H1 (cell line): ENCODE results near the gene POP7. TPM values are rescaled to one million over a fixed set of nuclear protein-coding genes. Genes with fewer than 3 reads are reported as not detected.

Source experiments
- CBX5 ChIP-seq: fragments of 300-800, 300-1000 bp; sonication (generic); IDR thresholded peaks from 2 replicates; pipeline ENCODE4 v1.7.1; 2016; ENCODE audit warnings: antibody characterized with exemption, low read length, low read depth
- EZH2 ChIP-seq: fragments of 200-600 bp; sonication (generic); IDR thresholded peaks from 2 replicates; pipeline ENCODE4 v1.7.1; 2012; ENCODE audit warnings: low read depth, mild to moderate bottlenecking, moderate library complexity, low read length, inconsistent platforms; ENCODE audit not compliant: severe bottlenecking
- GTF2F1 ChIP-seq: IDR thresholded peaks from 2 replicates; pipeline ENCODE4 v1.6.1; 2012; ENCODE audit warnings: low read depth, low read length, improper control_type of control experiment, borderline replicate concordance
- JUND ChIP-seq: IDR thresholded peaks from 2 replicates; pipeline ENCODE4 v1.6.1; 2011; ENCODE audit warnings: mild to moderate bottlenecking, improper control_type of control experiment, low read length
- KDM5A ChIP-seq: fragments of 200-600 bp; IDR thresholded peaks from 2 replicates; pipeline ENCODE4 v1.7.1; 2012; ENCODE audit warnings: mild to moderate bottlenecking, low read length, inconsistent platforms, mixed read lengths
- RBBP5 ChIP-seq: IDR thresholded peaks from 2 replicates; pipeline ENCODE4 v1.7.1; 2012; ENCODE audit warnings: low read depth, mild to moderate bottlenecking, inconsistent platforms, low read length, moderate library complexity, borderline replicate concordance
- RXRA ChIP-seq: IDR thresholded peaks from 2 replicates; pipeline ENCODE4 v1.6.1; 2011; ENCODE audit warnings: low read depth, mild to moderate bottlenecking, low read length, moderate library complexity; ENCODE audit not compliant: insufficient read depth
- TEAD4 ChIP-seq: IDR thresholded peaks from 2 replicates; pipeline ENCODE4 v1.6.1; 2012; ENCODE audit warnings: low read depth, low read length, inconsistent platforms, mixed read lengths
- polyA plus RNA-seq, 7 experiments: library from polyadenylated mRNA; depleted of rRNA in 3 of 7; stranded (reverse) in 5 of 7; unstranded in 2 of 7; fragments of >200 nt in 5 of 7; fragments of 200-250 nt in 2 of 7; gene quantifications; 1 replicate in 5 of 7; 2 replicates in 1 of 7; 4 replicates in 1 of 7; pipeline versions ENCODE4 v1.2.1 to v1.2.3, GENCODE V29; 2011 to 2013; ENCODE audit warnings: missing spikeins in 2 of 7, mixed read lengths in 2 of 7
- total RNA-seq: library from RNA; stranded (reverse); fragmentation: NEBNext Ultra II Directional; extraction: Animal tissue kit (Norgen Biotek cat#: 25700); gene quantifications from 2 replicates; pipeline ENCODE4 v1.2.1, GENCODE V29; 2021
- TF ChIP-seq, protein P1 (sequence below): fragments of 300-600 bp; sonication (generic); IDR thresholded peaks from 2 replicates; pipeline ENCODE4 v1.7.1; 2012; ENCODE audit warnings: low read length, moderate library complexity, mild to moderate bottlenecking, inconsistent platforms; ENCODE audit not compliant: insufficient replicate concordance
- TF ChIP-seq, protein P2 (sequence below): IDR thresholded peaks from 2 replicates; pipeline ENCODE4 v1.6.1; 2011; ENCODE audit warnings: low read depth, mild to moderate bottlenecking, low read length; ENCODE audit not compliant: insufficient read depth

The POP7 gene
- total and polyA plus RNA-seq, 2 of the 8 experiments (the other 6 are each of a cell fraction or from before 2014, with no cell fraction given): 92.5 to 135 TPM

DNA sequence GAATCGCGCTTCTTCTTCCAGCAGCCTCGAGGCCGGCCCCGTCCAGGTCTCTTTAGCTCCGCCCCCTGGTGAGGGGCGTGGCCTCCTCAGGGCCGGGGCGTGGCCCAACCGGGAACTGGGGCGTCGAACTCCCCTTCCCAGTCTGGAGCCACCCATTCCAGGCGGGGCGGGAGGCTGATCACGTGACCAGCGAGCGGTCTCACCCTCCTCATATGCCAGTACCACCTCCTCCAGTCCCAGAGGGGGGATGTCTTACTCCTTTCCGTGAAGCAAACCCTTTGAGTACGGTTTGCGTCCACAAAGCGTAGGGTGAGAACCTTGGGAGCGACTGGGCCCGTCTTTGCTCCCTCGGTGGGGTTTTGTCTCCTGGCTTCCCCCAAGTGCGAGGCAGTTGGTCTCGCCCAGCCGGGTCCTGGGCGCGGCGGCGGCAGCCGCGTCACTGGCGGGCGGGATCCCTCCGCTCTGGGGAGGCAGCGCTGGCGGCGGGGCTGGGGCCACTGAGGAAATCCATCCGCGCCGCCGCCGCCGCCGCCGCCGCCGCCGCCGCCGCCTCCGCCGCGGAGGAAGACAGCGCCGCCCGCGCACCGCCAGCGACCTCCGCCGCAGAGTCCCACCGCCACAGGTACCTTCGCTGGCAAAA, 32.5 kb upstream of the POP7 start, which contains the start of gene GNB2 (continued):
- TF ChIP-seq, protein P1, sequence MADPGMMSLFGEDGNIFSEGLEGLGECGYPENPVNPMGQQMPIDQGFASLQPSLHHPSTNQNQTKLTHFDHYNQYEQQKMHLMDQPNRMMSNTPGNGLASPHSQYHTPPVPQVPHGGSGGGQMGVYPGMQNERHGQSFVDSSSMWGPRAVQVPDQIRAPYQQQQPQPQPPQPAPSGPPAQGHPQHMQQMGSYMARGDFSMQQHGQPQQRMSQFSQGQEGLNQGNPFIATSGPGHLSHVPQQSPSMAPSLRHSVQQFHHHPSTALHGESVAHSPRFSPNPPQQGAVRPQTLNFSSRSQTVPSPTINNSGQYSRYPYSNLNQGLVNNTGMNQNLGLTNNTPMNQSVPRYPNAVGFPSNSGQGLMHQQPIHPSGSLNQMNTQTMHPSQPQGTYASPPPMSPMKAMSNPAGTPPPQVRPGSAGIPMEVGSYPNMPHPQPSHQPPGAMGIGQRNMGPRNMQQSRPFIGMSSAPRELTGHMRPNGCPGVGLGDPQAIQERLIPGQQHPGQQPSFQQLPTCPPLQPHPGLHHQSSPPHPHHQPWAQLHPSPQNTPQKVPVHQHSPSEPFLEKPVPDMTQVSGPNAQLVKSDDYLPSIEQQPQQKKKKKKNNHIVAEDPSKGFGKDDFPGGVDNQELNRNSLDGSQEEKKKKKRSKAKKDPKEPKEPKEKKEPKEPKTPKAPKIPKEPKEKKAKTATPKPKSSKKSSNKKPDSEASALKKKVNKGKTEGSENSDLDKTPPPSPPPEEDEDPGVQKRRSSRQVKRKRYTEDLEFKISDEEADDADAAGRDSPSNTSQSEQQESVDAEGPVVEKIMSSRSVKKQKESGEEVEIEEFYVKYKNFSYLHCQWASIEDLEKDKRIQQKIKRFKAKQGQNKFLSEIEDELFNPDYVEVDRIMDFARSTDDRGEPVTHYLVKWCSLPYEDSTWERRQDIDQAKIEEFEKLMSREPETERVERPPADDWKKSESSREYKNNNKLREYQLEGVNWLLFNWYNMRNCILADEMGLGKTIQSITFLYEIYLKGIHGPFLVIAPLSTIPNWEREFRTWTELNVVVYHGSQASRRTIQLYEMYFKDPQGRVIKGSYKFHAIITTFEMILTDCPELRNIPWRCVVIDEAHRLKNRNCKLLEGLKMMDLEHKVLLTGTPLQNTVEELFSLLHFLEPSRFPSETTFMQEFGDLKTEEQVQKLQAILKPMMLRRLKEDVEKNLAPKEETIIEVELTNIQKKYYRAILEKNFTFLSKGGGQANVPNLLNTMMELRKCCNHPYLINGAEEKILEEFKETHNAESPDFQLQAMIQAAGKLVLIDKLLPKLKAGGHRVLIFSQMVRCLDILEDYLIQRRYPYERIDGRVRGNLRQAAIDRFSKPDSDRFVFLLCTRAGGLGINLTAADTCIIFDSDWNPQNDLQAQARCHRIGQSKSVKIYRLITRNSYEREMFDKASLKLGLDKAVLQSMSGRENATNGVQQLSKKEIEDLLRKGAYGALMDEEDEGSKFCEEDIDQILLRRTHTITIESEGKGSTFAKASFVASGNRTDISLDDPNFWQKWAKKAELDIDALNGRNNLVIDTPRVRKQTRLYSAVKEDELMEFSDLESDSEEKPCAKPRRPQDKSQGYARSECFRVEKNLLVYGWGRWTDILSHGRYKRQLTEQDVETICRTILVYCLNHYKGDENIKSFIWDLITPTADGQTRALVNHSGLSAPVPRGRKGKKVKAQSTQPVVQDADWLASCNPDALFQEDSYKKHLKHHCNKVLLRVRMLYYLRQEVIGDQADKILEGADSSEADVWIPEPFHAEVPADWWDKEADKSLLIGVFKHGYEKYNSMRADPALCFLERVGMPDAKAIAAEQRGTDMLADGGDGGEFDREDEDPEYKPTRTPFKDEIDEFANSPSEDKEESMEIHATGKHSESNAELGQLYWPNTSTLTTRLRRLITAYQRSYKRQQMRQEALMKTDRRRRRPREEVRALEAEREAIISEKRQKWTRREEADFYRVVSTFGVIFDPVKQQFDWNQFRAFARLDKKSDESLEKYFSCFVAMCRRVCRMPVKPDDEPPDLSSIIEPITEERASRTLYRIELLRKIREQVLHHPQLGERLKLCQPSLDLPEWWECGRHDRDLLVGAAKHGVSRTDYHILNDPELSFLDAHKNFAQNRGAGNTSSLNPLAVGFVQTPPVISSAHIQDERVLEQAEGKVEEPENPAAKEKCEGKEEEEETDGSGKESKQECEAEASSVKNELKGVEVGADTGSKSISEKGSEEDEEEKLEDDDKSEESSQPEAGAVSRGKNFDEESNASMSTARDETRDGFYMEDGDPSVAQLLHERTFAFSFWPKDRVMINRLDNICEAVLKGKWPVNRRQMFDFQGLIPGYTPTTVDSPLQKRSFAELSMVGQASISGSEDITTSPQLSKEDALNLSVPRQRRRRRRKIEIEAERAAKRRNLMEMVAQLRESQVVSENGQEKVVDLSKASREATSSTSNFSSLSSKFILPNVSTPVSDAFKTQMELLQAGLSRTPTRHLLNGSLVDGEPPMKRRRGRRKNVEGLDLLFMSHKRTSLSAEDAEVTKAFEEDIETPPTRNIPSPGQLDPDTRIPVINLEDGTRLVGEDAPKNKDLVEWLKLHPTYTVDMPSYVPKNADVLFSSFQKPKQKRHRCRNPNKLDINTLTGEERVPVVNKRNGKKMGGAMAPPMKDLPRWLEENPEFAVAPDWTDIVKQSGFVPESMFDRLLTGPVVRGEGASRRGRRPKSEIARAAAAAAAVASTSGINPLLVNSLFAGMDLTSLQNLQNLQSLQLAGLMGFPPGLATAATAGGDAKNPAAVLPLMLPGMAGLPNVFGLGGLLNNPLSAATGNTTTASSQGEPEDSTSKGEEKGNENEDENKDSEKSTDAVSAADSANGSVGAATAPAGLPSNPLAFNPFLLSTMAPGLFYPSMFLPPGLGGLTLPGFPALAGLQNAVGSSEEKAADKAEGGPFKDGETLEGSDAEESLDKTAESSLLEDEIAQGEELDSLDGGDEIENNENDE: no peak
- TF ChIP-seq, protein P2, sequence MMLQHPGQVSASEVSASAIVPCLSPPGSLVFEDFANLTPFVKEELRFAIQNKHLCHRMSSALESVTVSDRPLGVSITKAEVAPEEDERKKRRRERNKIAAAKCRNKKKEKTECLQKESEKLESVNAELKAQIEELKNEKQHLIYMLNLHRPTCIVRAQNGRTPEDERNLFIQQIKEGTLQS: peak; percentile 71; the same call in 1 of the 2 replicates
- TF ChIP-seq RXRA (no peak), RBBP5 (0 out of 2 replicates have a peak, but pooled peaks have one; percentile 36), GTF2F1 (peak; percentile 87), KDM5A (0 out of 2 replicates have a peak, but pooled peaks have one; percentile 36), EZH2 (no peak), TEAD4 (0 out of 2 replicates have a peak, but pooled peaks have one; percentile 5), JUND (peak; percentile 98), CBX5 (no peak)
